ENCODE results near the gene TPPP3.
"Not testable (repeated sequence)": the region's sequence is repeated elsewhere in the genome, so short reads cannot be mapped to it uniquely, and the experiment has no call there.

TPPP3 gene

GRCh38 chr16:67426022-67426421 is 32.7 kb upstream of the TPPP3 start:
- DNase-seq (ENCODE audit: low read depth), result no peak

DNA sequence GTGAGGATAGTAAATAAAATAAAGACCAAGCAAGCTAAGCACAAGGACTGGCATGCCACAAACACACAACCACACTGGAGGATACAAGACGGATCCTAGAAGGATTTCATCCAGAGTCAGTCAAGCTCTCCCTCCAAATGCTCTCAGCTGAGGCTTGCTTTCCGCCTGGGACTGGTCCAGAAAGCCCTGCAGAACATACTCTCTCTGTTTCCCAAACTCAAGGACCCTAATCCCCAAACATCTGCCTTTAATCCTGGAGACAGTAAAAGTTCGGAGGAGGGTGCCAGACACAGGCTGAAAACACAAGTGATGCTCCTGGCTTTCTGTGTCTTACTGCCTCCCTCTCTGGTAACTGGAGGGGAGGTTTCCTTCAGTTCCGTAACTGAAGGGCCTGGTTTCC is 32.3 kb upstream of the TPPP3 start:
- DNase-seq (ENCODE audit: low read depth), result no peak

DNA sequence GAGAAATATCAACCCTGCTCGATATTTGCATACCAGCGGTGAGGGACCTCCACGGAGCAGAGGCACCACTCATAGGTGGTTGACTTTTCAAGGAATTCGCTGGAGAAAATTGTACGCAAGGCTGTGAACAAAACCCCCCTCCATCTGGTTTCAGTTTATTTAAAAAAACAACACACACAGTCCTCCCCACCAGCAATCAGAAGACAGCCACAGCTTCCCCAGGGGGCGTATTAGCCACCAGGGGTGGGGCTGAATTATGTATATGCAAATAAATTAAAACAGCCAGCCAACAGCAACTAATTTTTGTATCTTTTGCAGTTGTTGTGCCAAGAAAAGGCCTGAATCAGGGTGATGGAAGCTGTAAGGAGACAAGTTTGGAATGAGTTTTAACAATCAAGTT is 31.8 kb upstream of the TPPP3 start:
- DNase-seq (ENCODE audit: low read depth), result no peak

DNA sequence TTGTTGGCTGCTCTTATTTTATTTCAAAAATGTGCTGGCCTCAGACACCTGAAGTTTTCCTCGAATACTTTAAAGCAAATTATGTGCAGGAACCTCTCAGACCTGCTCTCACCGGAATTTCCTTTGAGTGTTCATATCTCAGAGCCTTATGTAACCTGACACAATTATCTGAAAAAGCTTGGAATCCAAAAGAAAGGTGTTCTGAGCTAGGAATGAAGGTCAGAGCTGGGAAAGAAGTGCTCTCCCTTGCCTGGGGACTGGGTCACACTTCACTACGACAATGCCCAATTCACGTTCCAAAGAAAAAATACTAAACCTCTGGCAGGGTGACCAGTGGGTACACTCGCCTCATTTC is 30.9 kb upstream of the TPPP3 start:
- no peak for DNase-seq (ENCODE audit: low read depth)

DNA sequence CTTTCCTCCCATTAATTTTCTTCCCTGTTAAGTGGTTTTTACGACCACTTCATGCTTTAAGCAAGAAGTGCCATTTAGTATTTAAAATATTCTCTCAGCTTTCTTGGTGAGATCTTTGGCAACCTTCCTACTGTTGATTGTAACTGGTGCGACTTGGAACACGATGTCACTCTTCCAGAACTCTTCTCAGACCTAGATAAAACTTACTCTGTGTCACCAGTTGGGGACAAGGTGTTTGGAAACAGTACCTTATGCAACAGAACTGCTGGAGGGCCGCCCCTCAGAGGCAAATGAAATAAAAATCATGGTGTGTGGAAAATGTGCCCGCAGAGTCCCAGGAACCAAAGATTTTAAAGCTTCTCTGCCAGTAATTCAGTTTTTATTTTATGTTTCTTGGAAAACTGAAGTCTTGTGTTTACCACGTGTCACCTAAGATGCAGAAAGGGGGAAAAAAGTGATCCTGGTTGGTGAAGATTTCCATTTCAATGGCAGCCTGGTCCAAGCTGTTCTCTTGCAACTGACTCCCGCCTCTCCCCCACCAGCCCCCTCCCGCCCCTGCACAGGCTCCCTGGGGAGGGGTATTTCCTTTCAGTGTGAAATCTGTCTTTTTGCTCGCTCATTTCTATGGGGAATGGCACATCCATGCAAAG is 30.4 kb upstream of the TPPP3 start:
- no peak for DNase-seq (ENCODE audit: low read depth)

DNA sequence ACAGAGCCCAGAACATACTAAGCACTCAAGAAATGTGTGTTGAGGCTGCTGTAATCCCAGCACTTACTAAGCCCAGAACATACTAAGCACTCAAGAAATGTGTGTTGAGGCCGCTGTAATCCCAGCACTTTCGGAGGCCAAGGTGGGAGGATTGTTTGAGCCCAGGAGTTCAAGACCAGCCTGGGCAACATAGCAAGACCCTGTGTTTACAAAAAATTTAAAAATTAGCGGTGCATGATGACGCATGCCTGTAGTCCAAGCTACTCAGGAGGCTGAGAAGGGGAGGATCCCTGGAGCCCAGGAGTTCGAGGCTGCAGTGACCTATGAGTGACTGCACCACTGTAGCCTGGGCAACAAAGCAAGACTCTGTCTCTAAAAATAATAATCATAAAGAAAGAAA is 29.7 kb upstream of the TPPP3 start:
- no peak for DNase-seq (ENCODE audit: low read depth)

GRCh38 chr16:67421030-67421429 is 27.7 kb upstream of the TPPP3 start:
- DNase-seq (ENCODE audit: low read depth), result no peak

- DNase-seq (ENCODE audit: low read depth), result no peak
Measured at GRCh38 chr16:67419931-67420330, 26.6 kb upstream of the TPPP3 start.

- no peak for DNase-seq (ENCODE audit: low read depth)
Measured at GRCh38 chr16:67419502-67419901, 26.2 kb upstream of the TPPP3 start.

GRCh38 chr16:67417333-67418061 is 24.2 kb upstream of the TPPP3 start:
- DNase-seq (ENCODE audit: low read depth), result no peak

- DNase-seq (ENCODE audit: low read depth), result no peak
Measured at GRCh38 chr16:67415872-67416793, 22.8 kb upstream of the TPPP3 start, which contains the start of gene ZDHHC1. ZDHHC1 (minus strand) TSS chr16:67416477; CDS start chr16:67407775, 8,702 bp downstream.

DNA sequence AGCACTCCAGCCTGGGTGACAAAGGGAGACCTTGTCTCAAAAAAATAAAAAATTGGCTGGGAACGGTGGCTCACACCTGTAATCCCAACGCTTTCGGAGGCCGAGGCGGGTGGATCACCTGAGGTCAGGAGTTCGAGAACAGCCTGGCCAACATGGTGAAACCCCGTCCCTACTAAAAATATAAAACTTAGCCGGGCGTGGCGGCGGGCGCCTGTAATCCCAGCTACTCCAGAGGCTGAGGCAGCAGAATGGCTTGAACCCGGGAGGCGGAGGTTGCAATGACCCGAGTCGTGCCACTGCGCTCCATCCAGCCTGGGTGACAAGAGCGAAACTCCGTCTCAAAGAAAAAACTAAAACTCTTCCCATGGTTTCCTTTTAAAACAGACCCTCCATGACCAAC is 22.1 kb upstream of the TPPP3 start:
- DNase-seq (ENCODE audit: low read depth), result not testable (repeated sequence)

GRCh38 chr16:67413978-67414911 is 20.9 kb upstream of the TPPP3 start:
- no peak for DNase-seq (ENCODE audit: low read depth)

DNA sequence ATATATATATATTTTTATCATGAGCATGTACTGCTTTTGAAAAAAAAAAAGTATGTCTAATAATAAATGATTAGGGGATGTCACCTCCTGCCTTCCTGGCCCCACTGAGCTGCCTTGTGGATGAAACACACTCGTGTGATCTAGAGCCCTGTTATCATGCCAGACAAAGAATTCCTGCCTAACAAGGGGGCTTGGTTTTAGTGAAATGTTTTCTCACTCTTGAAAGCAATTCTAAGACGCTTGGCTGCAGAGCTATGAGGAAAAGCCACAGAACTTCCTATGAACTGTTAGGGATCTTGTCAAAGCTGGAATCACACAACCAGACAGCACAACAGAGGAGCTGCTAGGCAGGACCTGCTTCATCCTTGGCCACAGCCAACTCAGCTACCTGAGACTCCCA is 19.0 kb upstream of the TPPP3 start:
- DNase-seq (ENCODE audit: low read depth), result no peak

DNA sequence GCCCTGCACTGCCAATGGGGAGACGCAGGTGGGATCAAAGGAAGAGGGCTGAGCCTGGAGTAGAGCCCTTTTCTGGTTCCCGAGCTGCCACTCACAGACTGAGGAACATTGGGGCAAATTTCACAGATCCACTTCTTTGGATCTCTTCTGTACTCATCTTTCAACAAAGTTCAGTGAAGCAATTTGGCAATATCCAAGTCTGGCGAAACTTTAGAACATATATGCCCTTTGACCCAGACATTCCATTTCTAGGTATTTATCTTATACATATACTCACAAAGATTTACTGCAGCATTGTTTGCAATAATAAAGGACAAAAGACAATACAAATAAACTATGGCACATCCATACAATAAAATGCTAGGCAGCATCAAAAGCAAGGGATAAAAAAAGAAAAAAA is 18.0 kb upstream of the TPPP3 start:
- no peak for DNase-seq (ENCODE audit: low read depth)

DNA sequence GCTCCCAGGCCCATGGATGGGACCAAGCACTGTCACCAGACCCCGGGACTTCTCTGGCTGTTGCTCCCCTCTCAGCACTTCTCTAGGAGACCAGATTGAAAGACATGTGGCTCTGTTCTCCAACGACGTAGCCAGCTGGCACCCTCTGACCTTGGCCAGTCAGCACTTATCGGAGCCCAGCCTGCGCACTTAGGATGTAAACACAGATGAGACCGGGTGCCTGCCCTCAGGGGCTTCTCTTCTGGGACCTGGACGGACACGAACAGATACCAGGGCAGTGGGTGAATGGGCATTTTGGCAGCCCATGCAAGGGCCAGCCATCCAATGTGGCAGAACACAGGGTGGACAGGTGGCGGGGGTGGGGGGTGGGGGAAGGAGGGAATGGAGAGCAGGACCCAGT is 16.3 kb upstream of the TPPP3 start:
- DNase-seq (ENCODE audit: low read depth), result no peak

DNA sequence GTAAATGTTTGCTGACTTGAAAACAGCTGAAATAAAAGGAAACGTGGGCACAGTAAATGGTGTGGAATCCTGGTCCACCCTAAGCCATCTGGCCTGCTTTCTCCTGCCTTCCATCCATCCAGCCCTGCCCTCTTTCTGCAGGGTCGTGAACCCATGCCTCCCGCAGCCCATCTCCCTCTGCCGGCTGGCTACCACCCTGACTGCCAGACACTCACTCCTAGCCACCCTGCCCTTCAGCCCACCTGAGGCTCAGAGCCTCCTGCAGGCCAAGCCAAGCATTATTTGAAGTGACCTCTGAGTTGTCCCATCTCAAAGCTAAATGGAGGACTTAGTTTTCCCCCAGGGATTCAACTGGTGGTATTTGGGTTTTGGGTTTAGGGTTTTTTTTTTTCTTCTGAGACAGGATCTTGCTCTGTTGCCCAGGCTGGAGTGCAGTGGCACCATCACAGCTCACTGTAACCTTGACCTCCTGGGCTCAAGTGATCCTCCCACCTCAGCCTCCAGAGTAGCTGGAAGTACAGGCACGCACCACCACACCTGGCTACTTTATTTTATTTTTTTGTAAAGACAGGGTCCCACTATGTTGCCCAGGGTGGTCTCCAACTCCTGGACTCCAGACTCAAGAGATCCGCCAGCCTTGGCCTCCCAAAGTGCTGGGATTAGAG is 14.6 kb upstream of the TPPP3 start:
- DNase-seq (ENCODE audit: low read depth), result no peak

DNA sequence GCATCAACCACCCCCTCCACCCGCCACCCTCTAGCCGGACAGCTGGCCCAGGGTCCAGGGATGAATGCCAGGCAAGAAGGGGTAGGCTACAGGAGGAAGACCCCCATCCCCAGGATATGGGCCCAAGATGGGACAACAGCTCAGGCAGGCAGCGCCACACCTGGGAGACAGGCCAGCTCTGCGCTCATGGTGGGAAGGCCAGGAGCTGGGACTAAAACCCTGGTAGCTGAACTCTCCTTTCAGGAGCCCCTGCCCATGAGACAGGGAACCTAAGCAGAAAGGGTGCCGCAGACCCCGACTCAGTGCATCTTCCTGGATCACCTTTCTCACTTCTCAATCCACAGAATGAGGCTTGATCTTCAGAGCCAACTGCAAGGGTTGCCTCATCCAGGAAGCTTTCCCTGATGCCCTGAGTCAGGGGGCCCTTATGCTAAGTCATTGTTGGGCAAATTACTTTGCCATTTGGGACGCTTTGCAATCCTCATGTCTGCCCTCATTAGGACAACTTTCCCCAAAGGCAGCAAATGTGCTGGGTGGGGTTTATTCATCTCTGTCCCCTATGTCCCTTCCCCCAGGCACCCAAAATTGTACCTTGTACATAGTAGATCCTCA is 14.0 kb upstream of the TPPP3 start:
- no peak for DNase-seq (ENCODE audit: low read depth)

- DNase-seq (ENCODE audit: low read depth), result no peak
Measured at GRCh38 chr16:67406111-67406971, 13.0 kb upstream of the TPPP3 start.

DNA sequence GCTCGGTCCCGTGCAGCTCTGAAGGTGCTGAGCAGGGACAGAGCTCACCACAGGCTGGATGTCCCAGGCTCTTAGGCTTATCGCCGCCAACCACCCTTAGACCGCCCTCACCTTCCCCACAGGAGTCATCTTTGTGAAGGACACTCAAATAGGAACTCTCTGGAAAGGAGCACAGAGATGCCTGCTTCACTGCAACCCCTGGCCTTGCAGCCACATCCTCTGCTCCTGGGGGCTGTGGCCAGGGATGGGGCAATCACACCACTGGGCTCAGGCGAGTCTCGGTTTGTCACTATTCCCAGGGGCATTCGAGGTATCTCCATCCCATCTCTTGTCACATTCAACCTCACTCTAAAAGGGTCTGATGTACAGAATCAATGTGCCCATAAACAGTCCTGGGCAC is 12.0 kb upstream of the TPPP3 start:
- DNase-seq (ENCODE audit: low read depth), result no peak
